GM23248 (cell line): ENCODE data around the gene PHF12. TPM values are rescaled to one million over a fixed set of nuclear protein-coding genes. Genes with fewer than 3 reads are reported as not detected.
A peak's percentile ranks its signal among the peaks of the same experiment; 100 is the strongest.

Experiments used
- DNase-seq: peaks from one replicate; pipeline ENCODE4 v3.0.0-alpha.2; 2015
- H2AFZ ChIP-seq: fragments of 200-600 bp; sonication (generic); 2 replicates; pipeline ENCODE4 v1.6.1; 2016; ENCODE audit warnings: antibody characterized with exemption
- H3F3A ChIP-seq: fragments of 200-600 bp; sonication (generic); 2 replicates; pipeline ENCODE4 v1.6.1; 2016; ENCODE audit warnings: mild to moderate bottlenecking, antibody characterized with exemption, mixed run types; ENCODE audit not compliant: insufficient read depth
- H3K27ac ChIP-seq: fragments of 200-600 bp; sonication (generic); 2 replicates; pipeline ENCODE4 v1.5.1; 2016; ENCODE audit warnings: mild to moderate bottlenecking
- H3K27me3 ChIP-seq: fragments of 200-600 bp; sonication (generic); replicated peaks from 2 replicates; pipeline ENCODE4 v1.6.1; 2016; ENCODE audit warnings: mild to moderate bottlenecking; ENCODE audit not compliant: insufficient read depth
- H3K36me3 ChIP-seq: fragments of 200-600 bp; sonication (generic); 2 replicates; pipeline ENCODE4 v1.6.1; 2016; ENCODE audit warnings: low read depth, mild to moderate bottlenecking
- H3K4me1 ChIP-seq: fragments of 200-600 bp; sonication (generic); 2 replicates; pipeline ENCODE4 v1.6.1; 2016; ENCODE audit warnings: mild to moderate bottlenecking; ENCODE audit not compliant: insufficient read depth
- H3K4me2 ChIP-seq: fragments of 200-600 bp; sonication (generic); one replicate; pipeline ENCODE4 v1.6.1; 2016; ENCODE audit warnings: mild to moderate bottlenecking; ENCODE audit not compliant: unreplicated experiment
- H3K4me3 ChIP-seq: fragments of 200-600 bp; sonication (generic); 2 replicates; pipeline ENCODE4 v1.5.1; 2016; ENCODE audit warnings: mild to moderate bottlenecking
- H3K79me2 ChIP-seq: fragments of 200-600 bp; sonication (generic); 2 replicates; pipeline ENCODE4 v1.6.1; 2016; ENCODE audit warnings: mild to moderate bottlenecking; ENCODE audit not compliant: insufficient read depth
- H3K9ac ChIP-seq: fragments of 200-600 bp; sonication (generic); 2 replicates; pipeline ENCODE4 v1.6.1; 2016; ENCODE audit warnings: mild to moderate bottlenecking
- H3K9me2 ChIP-seq: fragments of 200-600 bp; sonication (generic); 2 replicates; pipeline ENCODE4 v1.6.1; 2016; ENCODE audit warnings: mixed run types, mild to moderate bottlenecking, moderate library complexity; ENCODE audit not compliant: insufficient read depth
- H3K9me3 ChIP-seq: fragments of 200-600 bp; sonication (generic); one replicate; pipeline ENCODE4 v1.6.1; 2017; ENCODE audit warnings: low read depth
- H4K20me1 ChIP-seq: fragments of 200-600 bp; sonication (generic); 2 replicates; pipeline ENCODE4 v1.6.0; 2016; ENCODE audit not compliant: insufficient read depth
- EZH2 ChIP-seq: fragments of 200-600 bp; sonication (generic); IDR thresholded peaks from 2 replicates; pipeline ENCODE4 v1.6.1; 2018; ENCODE audit warnings: antibody characterized with exemption, mild to moderate bottlenecking; ENCODE audit not compliant: insufficient read depth, poor library complexity, severe bottlenecking
- EZH2phosphoT487 ChIP-seq: fragments of 200-600 bp; sonication (generic); IDR thresholded peaks from 2 replicates; pipeline ENCODE4 v1.6.1; 2018; ENCODE audit warnings: antibody characterized with exemption, moderate library complexity, mild to moderate bottlenecking, low read depth; ENCODE audit not compliant: insufficient read depth
- WGBS, 2 experiments: methylation state at CpG; one replicate each; pipeline ENCODE4 v1.1.6; 2015 to 2017; ENCODE audit warnings: low lambda C conversion rate in 2 of 2, low coverage in 1 of 2; ENCODE audit errors: missing lambda C conversion rate in 2 of 2; 5-methylcytosine and 5-hydroxymethylcytosine counted together
- in situ Hi-C: fragments of 300-500 bp; cut with MboI; formaldehyde crosslinking; loops from 2 replicates; pipeline ENCODE4 v1.15.0; 2020
- polyA plus RNA-seq: library from polyadenylated mRNA; unstranded; fragments of >200 nt; fragmentation: Nextera tagmentation; extraction: Ambion mirVana; gene quantifications from 2 replicates; pipeline ENCODE4 v1.2.1, GENCODE V29; 2016
- total RNA-seq: library from RNA; depleted of rRNA; stranded (reverse); fragments of >200 nt; shearing (Covaris generic); gene quantifications from 2 replicates; pipeline ENCODE4 v1.2.3, GENCODE V29; 2014

Gene PHF12
- total and polyA plus RNA-seq, 2 experiments from 2014 or later, result 6.1 to 27.7 TPM

GRCh38 chr17:28949185-28950016 is 1.9 kb downstream of the PHF12 start:
- H3F3A ChIP-seq, result peaks cover 50% of the 10 kb centered on the region
- H3K36me3 ChIP-seq, result peaks cover 4% of the 10 kb centered on the region; the same call in 1 of the 2 replicates
- TF ChIP-seq EZH2 (no peak), EZH2phosphoT487 (no peak)
- peak; percentile 89 for DNase-seq
- peak overlapping the region; percentile 86 for H3K9ac ChIP-seq
- H3K79me2 ChIP-seq, result peaks cover 64% of the 10 kb centered on the region
- peak overlapping the region; percentile 78 for H3K4me2 ChIP-seq
- 1% methylated on average over 45 to 58 of the region's 61 CpGs for WGBS, 2 experiments
- peaks cover 41% of the 10 kb centered on the region for H3K4me1 ChIP-seq
- in situ Hi-C loops, result no loop called here
- H3K27ac ChIP-seq, result peak overlapping the region; percentile 88
- H3K4me3 ChIP-seq, result peak overlapping the region; percentile 87
- peak overlapping the region; percentile 81 for H2AFZ ChIP-seq
- no peaks in the 10 kb centered on the region for H4K20me1 ChIP-seq
- H3K9me3 ChIP-seq, result no peaks in the 10 kb centered on the region
- no peaks in the 10 kb centered on the region for H3K27me3 ChIP-seq
- no peaks in the 10 kb centered on the region for H3K9me2 ChIP-seq

GRCh38 chr17:28948873-28949184 is 2.5 kb downstream of the PHF12 start:
- H3K79me2 ChIP-seq, result peaks cover 70% of the 10 kb centered on the region
- no peaks in the 10 kb centered on the region for H3K9me2 ChIP-seq
- H3K9me3 ChIP-seq, result no peaks in the 10 kb centered on the region
- no peak for DNase-seq
- 1 to 2% methylated on average over 13 to 15 of the region's 15 CpGs for WGBS, 2 experiments
- in situ Hi-C loops, result no loop called here
- TF ChIP-seq EZH2phosphoT487 (no peak), EZH2 (no peak)
- H3K27ac ChIP-seq, result peak overlapping the region; percentile 88
- peaks cover 55% of the 10 kb centered on the region for H3F3A ChIP-seq
- peak overlapping the region; percentile 81 for H2AFZ ChIP-seq
- H4K20me1 ChIP-seq, result peaks cover 3% of the 10 kb centered on the region; the same call in 1 of the 2 replicates
- H3K27me3 ChIP-seq, result no peaks in the 10 kb centered on the region
- H3K9ac ChIP-seq, result peak overlapping the region; percentile 86
- H3K36me3 ChIP-seq, result peaks cover 4% of the 10 kb centered on the region; the same call in 1 of the 2 replicates
- H3K4me3 ChIP-seq, result peak overlapping the region; percentile 87
- peak overlapping the region; percentile 78 for H3K4me2 ChIP-seq
- peaks cover 47% of the 10 kb centered on the region for H3K4me1 ChIP-seq

GRCh38 chr17:28948342-28948741 is 3.0 kb downstream of the PHF12 start:
- Histone ChIP-seq H3K36me3 (peaks cover 4% of the 10 kb centered on the region; the same call in 1 of the 2 replicates), H3K4me2 (peak overlapping the region; percentile 78), H3K79me2 (peaks cover 75% of the 10 kb centered on the region), H3K9ac (peak overlapping the region; percentile 86), H3K9me3 (no peaks in the 10 kb centered on the region), H3F3A (peaks cover 60% of the 10 kb centered on the region), H3K27ac (peak overlapping the region; percentile 88), H3K9me2 (no peaks in the 10 kb centered on the region), H3K4me3 (peak overlapping the region; percentile 87), H3K27me3 (no peaks in the 10 kb centered on the region), H3K4me1 (peaks cover 49% of the 10 kb centered on the region), H4K20me1 (peaks cover 5% of the 10 kb centered on the region; the same call in 1 of the 2 replicates), H2AFZ (peak overlapping the region; percentile 81; the same call in 1 of the 2 replicates)
- TF ChIP-seq EZH2phosphoT487 (no peak), EZH2 (no peak)
- in situ Hi-C loops, result no loop called here
- DNase-seq, result no peak
- 25 to 42% methylated on average over 4 of the region's 4 CpGs for WGBS, 2 experiments

- Histone ChIP-seq H4K20me1 (peaks cover 5% of the 10 kb centered on the region; the same call in 1 of the 2 replicates), H3K27me3 (no peaks in the 10 kb centered on the region), H3K4me3 (peak overlapping the region; percentile 87), H3F3A (peaks cover 65% of the 10 kb centered on the region), H3K4me1 (peaks cover 47% of the 10 kb centered on the region), H2AFZ (no peak overlapping the region), H3K4me2 (peak overlapping the region; percentile 78), H3K79me2 (peaks cover 82% of the 10 kb centered on the region), H3K27ac (peak overlapping the region; percentile 88), H3K36me3 (peaks cover 9% of the 10 kb centered on the region), H3K9ac (peak overlapping the region; percentile 86), H3K9me3 (no peaks in the 10 kb centered on the region), H3K9me2 (no peaks in the 10 kb centered on the region)
- DNase-seq, result no peak
- TF ChIP-seq EZH2 (no peak), EZH2phosphoT487 (no peak)
- in situ Hi-C loops, result no loop called here
- WGBS, 2 experiments, result 69 to 74% methylated on average over 3 of the region's 3 CpGs
These were observed 3.7 kb downstream of the PHF12 start for GRCh38 chr17:28947639-28948038.
